HEK293T (cell line): ENCODE measurements around the gene PSTPIP2.

Experiments used
- FOXA1 ChIP-seq: fragments of 450-650 bp; IDR thresholded peaks from 2 replicates; pipeline ENCODE4 v1.6.1; 2016; ENCODE audit warnings: mild to moderate bottlenecking
- NFRKB ChIP-seq: fragments of 450-650 bp; IDR thresholded peaks from 2 replicates; pipeline ENCODE4 v1.6.1; 2016; ENCODE audit warnings: mild to moderate bottlenecking, moderate library complexity

DNA sequence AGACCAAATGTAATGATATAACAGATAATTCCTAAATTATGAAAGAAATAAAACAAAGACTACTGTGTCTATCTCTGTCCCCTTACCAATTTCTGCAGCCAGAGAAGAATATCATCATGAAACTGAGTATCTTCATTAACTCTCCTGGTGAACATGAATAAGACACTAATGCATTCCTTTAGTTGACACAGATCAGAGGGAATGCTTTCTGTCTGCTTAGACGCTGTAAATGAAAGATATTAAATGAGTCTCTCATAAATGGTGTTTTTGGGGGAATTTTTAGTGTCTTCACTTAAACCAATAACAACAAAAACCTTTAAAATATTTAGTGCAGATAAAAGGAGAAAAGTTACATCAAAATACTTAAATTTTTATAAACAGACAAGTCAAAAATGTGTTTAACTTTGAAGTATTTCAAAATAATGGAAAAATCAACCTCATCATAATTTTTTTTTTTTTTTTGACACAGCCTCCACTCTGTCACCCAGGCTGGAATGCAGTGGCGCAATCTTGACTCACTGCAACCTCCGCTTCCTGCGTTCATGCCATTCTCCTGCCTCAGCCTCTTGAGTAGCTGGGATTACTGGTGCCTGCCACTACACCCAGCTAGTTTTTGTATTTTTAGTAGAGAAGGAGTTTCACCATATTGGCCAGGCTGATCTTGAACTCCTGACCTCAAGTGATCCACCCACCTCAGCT is 120.9 kb downstream of the PSTPIP2 start:
- TF ChIP-seq FOXA1 (no peak), NFRKB (no peak)
